GM12874 (cell line): ENCODE results near the gene SRSF7.

Experiments
- CTCF ChIP-seq: IDR thresholded peaks from 2 replicates; pipeline ENCODE4 v1.5.1; 2011; ENCODE audit warnings: low read depth, mild to moderate bottlenecking, control low read depth, low read length, moderate library complexity; ENCODE audit not compliant: insufficient read depth

The SRSF7 gene

GRCh38 chr2:38712413-38712812 lies 38.7 kb downstream of the SRSF7 start:
- no peak for TF ChIP-seq CTCF

- TF ChIP-seq CTCF = no peak
These were observed 39.6 kb downstream of the SRSF7 start for GRCh38 chr2:38711558-38711957.

- TF ChIP-seq CTCF = no peak
These were observed 41.5 kb downstream of the SRSF7 start for GRCh38 chr2:38709567-38710194.

GRCh38 chr2:38708900-38709566 lies 42.1 kb downstream of the SRSF7 start:
- TF ChIP-seq CTCF = no peak

- no peak for TF ChIP-seq CTCF
These were observed 44.3 kb downstream of the SRSF7 start for GRCh38 chr2:38706846-38707345.

GRCh38 chr2:38704664-38705063 lies 46.5 kb downstream of the SRSF7 start:
- TF ChIP-seq CTCF = no peak

- TF ChIP-seq CTCF = no peak
These were observed 48.7 kb downstream of the SRSF7 start for GRCh38 chr2:38702413-38702812.
